Activated CD8-positive, alpha-beta T cell treated with anti-CD3 and anti-CD28 coated beads for 36 hours (primary cell): ENCODE data around the gene KLF18. TPM values are rescaled to one million over a fixed set of nuclear protein-coding genes. Genes with fewer than 3 reads are reported as not detected.
"Not testable (repeated sequence)": the region's sequence is repeated elsewhere in the genome, so short reads cannot be mapped to it uniquely, and the experiment has no call there.

Experiments used
- ATAC-seq: fragments of 200-7000 bp; cut with Tn5 transposase; one replicate; pipeline ENCODE4 v1.10.0; 2021; ENCODE audit warnings: mild to moderate bottlenecking, moderate library complexity
- CTCF ChIA-PET: fragments of 350-600 bp; sonication (Branson Sonifier 250); formaldehyde crosslinking; loops from one replicate; lab custom pipeline; 2021; ENCODE audit warnings: antibody characterized with exemption; lab: Charles Lee
- POLR2A ChIA-PET: fragments of 350-600 bp; sonication (Branson Sonifier 250); formaldehyde crosslinking; loops from one replicate; lab custom pipeline; 2021; ENCODE audit warnings: antibody characterized with exemption; lab: Charles Lee
- DNase-seq: peaks from one replicate; pipeline ENCODE4 v3.0.0-alpha.2; 2020
- H3K27ac Mint-ChIP-seq: one replicate; pipeline ENCODE4 v1.8.0; 2021; ENCODE audit warnings: mild to moderate bottlenecking, mixed read lengths
- H3K27me3 Mint-ChIP-seq: one replicate; pipeline ENCODE4 v1.8.0; 2021; ENCODE audit warnings: mixed read lengths
- H3K36me3 Mint-ChIP-seq: one replicate; pipeline ENCODE4 v1.8.0; 2021; ENCODE audit warnings: low read depth, mixed read lengths
- H3K4me1 Mint-ChIP-seq: one replicate; pipeline ENCODE4 v1.8.0; 2021; ENCODE audit warnings: low read depth, mixed read lengths
- H3K4me3 Mint-ChIP-seq: one replicate; pipeline ENCODE4 v1.8.0; 2021; ENCODE audit warnings: mild to moderate bottlenecking, moderate library complexity, mixed read lengths
- H3K9me3 Mint-ChIP-seq: one replicate; pipeline ENCODE4 v1.8.0; 2021; ENCODE audit warnings: mixed read lengths
- intact Hi-C: fragments of 100-400 bp; cut with micrococcal nuclease; formaldehyde crosslinking; loops from one replicate; pipeline ENCODE4 v1.10.0; 2022
- total RNA-seq, 2 experiments: library from RNA; stranded (reverse); gene quantifications; one replicate each; pipeline ENCODE4 v1.2.3, GENCODE V29; 2021
- TF ChIP-seq, protein P1 (sequence below): fragments of 200-600 bp; IDR thresholded peaks from one replicate; pipeline ENCODE4 v1.8.0; 2022; ENCODE audit warnings: antibody characterized with exemption, mild to moderate bottlenecking

The KLF18 gene
- total RNA-seq, 2 experiments from 2014 or later, result not detected

- DNase-seq (no peak), ATAC-seq (no peak)
- Mint-ChIP-seq H3K4me3 (no peak overlapping the region), H3K9me3 (no peaks in the 10 kb centered on the region), H3K4me1 (no peaks in the 10 kb centered on the region), H3K36me3 (no peaks in the 10 kb centered on the region), H3K27me3 (peaks cover 13% of the 10 kb centered on the region), H3K27ac (no peak overlapping the region)
- POLR2A ChIA-PET, result no interaction called here
- TF ChIP-seq, protein P1, sequence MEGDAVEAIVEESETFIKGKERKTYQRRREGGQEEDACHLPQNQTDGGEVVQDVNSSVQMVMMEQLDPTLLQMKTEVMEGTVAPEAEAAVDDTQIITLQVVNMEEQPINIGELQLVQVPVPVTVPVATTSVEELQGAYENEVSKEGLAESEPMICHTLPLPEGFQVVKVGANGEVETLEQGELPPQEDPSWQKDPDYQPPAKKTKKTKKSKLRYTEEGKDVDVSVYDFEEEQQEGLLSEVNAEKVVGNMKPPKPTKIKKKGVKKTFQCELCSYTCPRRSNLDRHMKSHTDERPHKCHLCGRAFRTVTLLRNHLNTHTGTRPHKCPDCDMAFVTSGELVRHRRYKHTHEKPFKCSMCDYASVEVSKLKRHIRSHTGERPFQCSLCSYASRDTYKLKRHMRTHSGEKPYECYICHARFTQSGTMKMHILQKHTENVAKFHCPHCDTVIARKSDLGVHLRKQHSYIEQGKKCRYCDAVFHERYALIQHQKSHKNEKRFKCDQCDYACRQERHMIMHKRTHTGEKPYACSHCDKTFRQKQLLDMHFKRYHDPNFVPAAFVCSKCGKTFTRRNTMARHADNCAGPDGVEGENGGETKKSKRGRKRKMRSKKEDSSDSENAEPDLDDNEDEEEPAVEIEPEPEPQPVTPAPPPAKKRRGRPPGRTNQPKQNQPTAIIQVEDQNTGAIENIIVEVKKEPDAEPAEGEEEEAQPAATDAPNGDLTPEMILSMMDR, result no peak
- CTCF ChIA-PET, result no interaction called here
- intact Hi-C loops, result no loop called here
These were observed 11.6 kb downstream of the KLF18 start for GRCh38 chr1:44129616-44130500.

DNA sequence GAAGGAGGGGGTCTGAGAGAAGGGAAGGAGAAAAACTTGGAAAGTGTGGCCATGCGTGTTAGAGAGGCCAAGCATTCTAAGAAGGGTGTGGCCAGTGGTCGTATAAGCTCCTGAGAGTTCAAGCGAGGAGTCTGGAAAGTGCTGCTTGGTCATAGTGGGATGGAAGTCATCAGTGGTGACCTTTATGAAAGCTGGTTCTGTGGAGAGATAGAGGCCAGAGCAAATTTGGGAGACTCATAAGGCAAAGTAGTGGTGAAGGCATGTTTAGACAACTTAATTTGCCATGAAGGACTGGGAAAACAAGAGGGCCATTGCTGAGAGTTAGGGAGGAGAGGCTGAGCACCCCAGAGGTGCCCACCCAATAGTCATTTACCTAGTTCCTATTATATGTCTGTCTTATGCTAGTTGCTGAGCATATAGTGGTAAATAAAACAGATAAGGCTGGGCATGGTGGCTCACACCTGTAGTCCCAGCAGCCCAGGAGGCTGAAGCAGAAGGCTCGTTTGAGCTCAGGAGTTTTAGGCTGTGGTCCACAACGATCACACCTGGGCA, 21.0 kb downstream of the KLF18 start:
- TF ChIP-seq, protein P1, result no peak
- ChIA-PET CTCF (no interaction called here), POLR2A (no interaction called here)
- DNase-seq, result no peak
- no peak for ATAC-seq
- H3K4me3 Mint-ChIP-seq, result no peak overlapping the region
- no peaks in the 10 kb centered on the region for H3K36me3 Mint-ChIP-seq
- no peaks in the 10 kb centered on the region for H3K9me3 Mint-ChIP-seq
- H3K27me3 Mint-ChIP-seq, result peaks cover 19% of the 10 kb centered on the region
- H3K27ac Mint-ChIP-seq, result no peak overlapping the region
- intact Hi-C loops, result no loop called here
- H3K4me1 Mint-ChIP-seq, result no peaks in the 10 kb centered on the region

DNA sequence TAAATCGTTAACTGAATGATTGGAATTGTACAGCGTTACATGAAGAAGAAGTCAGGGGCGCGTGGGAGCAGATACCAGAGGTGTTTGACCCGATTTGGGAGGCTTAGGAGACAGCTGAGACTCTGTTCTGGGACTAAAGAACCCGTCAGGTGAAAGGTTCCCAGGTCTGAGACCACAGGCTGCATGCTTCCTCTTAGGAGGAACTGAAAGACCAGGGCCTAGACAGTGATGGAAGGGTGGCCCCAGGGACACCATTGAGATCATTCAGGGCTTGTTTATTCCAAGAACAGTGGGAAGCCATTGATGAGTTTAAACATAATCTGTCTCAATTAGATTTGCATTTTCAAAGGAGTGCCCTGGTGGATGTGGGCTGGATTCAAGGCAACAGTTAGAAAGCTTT, 21.9 kb downstream of the KLF18 start:
- no peak overlapping the region for H3K27ac Mint-ChIP-seq
- H3K4me3 Mint-ChIP-seq, result no peak overlapping the region
- no peaks in the 10 kb centered on the region for H3K9me3 Mint-ChIP-seq
- no peak for ATAC-seq
- no peaks in the 10 kb centered on the region for H3K4me1 Mint-ChIP-seq
- ChIA-PET CTCF (no interaction called here), POLR2A (no interaction called here)
- H3K36me3 Mint-ChIP-seq, result no peaks in the 10 kb centered on the region
- peaks cover 17% of the 10 kb centered on the region for H3K27me3 Mint-ChIP-seq
- DNase-seq, result no peak
- intact Hi-C loops, result no loop called here
- TF ChIP-seq, protein P1, result no peak

- Mint-ChIP-seq H3K4me1 (no peaks in the 10 kb centered on the region), H3K9me3 (no peaks in the 10 kb centered on the region), H3K27ac (no peak within 1 kb of the TSS), H3K4me3 (no peak within 1 kb of the TSS), H3K27me3 (peaks cover 17% of the 10 kb centered on the region), H3K36me3 (no peaks in the 10 kb centered on the region)
- TF ChIP-seq, protein P1, result no peak
- ATAC-seq (no peak), DNase-seq (no peak)
- CTCF ChIA-PET, result no interaction called here
- POLR2A ChIA-PET, result no interaction called here
- intact Hi-C loops, result no loop called here
These were observed 22.7 kb downstream of the KLF18 start, which contains the start of gene KLF17 for GRCh38 chr1:44118682-44119081. KLF17 (plus strand) TSS chr1:44118821; CDS start chr1:44118908, 87 bp downstream.

DNA sequence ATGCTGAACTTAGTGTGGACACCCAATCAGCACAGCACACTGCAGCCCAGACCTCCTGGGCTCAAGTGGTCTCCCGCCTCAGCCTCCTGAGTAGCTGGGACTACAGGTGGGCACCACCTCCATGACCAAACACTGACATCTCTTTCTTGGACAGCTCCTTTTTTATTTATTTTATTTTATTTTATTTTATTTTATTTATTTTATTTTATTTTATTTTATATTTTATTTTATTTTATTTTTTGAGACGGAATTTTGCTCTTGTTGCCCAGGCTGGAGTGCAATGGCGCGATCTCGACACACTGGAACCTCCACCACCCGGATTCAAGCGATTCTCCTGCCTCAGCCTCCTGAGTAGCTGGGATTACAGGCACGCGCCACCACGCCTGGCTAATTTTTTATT, 24.2 kb downstream of the KLF18 start:
- H3K9me3 Mint-ChIP-seq, H3K36me3 Mint-ChIP-seq, intact Hi-C loops, H3K4me1 Mint-ChIP-seq, H3K27ac Mint-ChIP-seq, DNase-seq, CTCF ChIA-PET, H3K4me3 Mint-ChIP-seq, ATAC-seq, POLR2A ChIA-PET: not testable (repeated sequence)
- peaks cover 12% of the 10 kb centered on the region for H3K27me3 Mint-ChIP-seq
